Progenitor cell of endocrine pancreas (in vitro differentiated cells): ENCODE data around the gene ATRN. TPM values are rescaled to one million over a fixed set of nuclear protein-coding genes. Genes with fewer than 3 reads are reported as not detected.

Experiments used
- DNase-seq: peaks from one replicate; pipeline ENCODE4 v3.0.0; 2021; ENCODE audit warnings: low spot score; ENCODE audit not compliant: unreplicated experiment
- H3K27ac Mint-ChIP-seq: 2 replicates; pipeline ENCODE4 v1.8.0; 2021; ENCODE audit warnings: mild to moderate bottlenecking, moderate library complexity, mixed read lengths
- H3K27me3 Mint-ChIP-seq: 2 replicates; pipeline ENCODE4 v1.8.0; 2021; ENCODE audit warnings: mixed read lengths
- H3K36me3 Mint-ChIP-seq: 2 replicates; pipeline ENCODE4 v1.8.0; 2022; ENCODE audit warnings: mixed read lengths; ENCODE audit not compliant: insufficient read depth
- H3K4me1 Mint-ChIP-seq: 2 replicates; pipeline ENCODE4 v1.8.0; 2021; ENCODE audit warnings: low read depth, mixed read lengths
- H3K4me3 Mint-ChIP-seq: 2 replicates; pipeline ENCODE4 v1.8.0; 2021; ENCODE audit warnings: low read depth, mild to moderate bottlenecking, moderate library complexity, mixed read lengths
- H3K9me3 Mint-ChIP-seq: 2 replicates; pipeline ENCODE4 v1.8.0; 2021; ENCODE audit warnings: low read depth, mixed read lengths
- total RNA-seq: library from RNA; stranded (reverse); gene quantifications from 2 replicates; pipeline ENCODE4 v1.2.1, GENCODE V29; 2021
- TF ChIP-seq, protein P1 (sequence below): fragments of 200-600 bp; sonication (generic); IDR thresholded peaks from one replicate; pipeline ENCODE4 v1.5.0; 2021; ENCODE audit warnings: antibody characterized with exemption, mild to moderate bottlenecking; ENCODE audit not compliant: unreplicated experiment

ATRN gene
- total RNA-seq, 1 donor from 2014 or later = 54.5 TPM

DNA sequence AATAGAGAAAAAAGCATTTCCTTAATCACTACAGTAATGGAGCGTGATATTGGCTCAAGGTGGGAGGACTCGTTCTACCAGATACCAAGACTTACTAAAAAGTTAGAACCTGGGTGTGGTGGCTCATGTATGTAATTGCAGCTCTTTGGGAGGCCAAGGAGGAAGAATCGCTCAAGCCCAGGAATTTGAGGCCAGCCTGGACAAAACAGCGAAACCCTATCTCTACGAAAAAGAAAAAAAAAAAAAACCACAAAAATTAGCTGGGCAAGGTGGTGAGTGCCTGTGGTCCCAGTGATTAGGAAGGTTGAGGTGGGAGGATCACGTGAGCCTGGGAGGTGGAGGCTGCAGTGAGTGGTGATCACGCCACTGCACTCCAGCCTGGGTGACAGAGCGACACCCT is 24.0 kb upstream of the ATRN start:
- no peak overlapping the region for H3K4me3 Mint-ChIP-seq
- no peaks in the 10 kb centered on the region for H3K36me3 Mint-ChIP-seq
- H3K4me1 Mint-ChIP-seq = peaks cover 2% of the 10 kb centered on the region
- H3K9me3 Mint-ChIP-seq = no peaks in the 10 kb centered on the region
- no peaks in the 10 kb centered on the region for H3K27me3 Mint-ChIP-seq
- no peak for DNase-seq
- H3K27ac Mint-ChIP-seq = no peak overlapping the region
- TF ChIP-seq, protein P1, sequence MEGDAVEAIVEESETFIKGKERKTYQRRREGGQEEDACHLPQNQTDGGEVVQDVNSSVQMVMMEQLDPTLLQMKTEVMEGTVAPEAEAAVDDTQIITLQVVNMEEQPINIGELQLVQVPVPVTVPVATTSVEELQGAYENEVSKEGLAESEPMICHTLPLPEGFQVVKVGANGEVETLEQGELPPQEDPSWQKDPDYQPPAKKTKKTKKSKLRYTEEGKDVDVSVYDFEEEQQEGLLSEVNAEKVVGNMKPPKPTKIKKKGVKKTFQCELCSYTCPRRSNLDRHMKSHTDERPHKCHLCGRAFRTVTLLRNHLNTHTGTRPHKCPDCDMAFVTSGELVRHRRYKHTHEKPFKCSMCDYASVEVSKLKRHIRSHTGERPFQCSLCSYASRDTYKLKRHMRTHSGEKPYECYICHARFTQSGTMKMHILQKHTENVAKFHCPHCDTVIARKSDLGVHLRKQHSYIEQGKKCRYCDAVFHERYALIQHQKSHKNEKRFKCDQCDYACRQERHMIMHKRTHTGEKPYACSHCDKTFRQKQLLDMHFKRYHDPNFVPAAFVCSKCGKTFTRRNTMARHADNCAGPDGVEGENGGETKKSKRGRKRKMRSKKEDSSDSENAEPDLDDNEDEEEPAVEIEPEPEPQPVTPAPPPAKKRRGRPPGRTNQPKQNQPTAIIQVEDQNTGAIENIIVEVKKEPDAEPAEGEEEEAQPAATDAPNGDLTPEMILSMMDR = no peak

GRCh38 chr20:3447321-3447720 is 23.5 kb upstream of the ATRN start:
- Mint-ChIP-seq H3K27ac (no peak overlapping the region), H3K9me3 (no peaks in the 10 kb centered on the region), H3K36me3 (no peaks in the 10 kb centered on the region), H3K27me3 (no peaks in the 10 kb centered on the region), H3K4me3 (no peak overlapping the region), H3K4me1 (peaks cover 6% of the 10 kb centered on the region)
- TF ChIP-seq, protein P1 = no peak
- no peak for DNase-seq

DNA sequence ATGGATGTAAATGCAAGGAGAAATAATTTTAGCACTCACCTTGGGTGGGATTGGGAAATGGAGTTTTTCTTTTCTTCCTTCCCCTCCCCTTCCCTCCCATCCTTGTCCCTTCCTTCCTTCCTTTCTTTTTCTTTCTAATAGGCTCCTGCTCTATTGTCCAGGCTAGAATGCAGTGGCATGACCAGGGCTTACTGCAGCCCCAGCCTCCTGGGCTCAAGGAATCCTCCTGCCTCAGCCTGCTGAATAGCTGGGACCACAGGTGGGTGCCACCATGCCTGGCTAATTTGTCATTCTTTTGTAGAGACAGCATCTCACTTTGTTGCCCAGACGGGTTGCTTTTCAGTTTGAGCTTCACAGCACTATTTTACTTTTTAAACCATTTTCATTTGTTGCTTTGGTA is 21.5 kb upstream of the ATRN start:
- Mint-ChIP-seq H3K27ac (no peak overlapping the region), H3K4me1 (peaks cover 4% of the 10 kb centered on the region), H3K27me3 (no peaks in the 10 kb centered on the region), H3K9me3 (no peaks in the 10 kb centered on the region), H3K36me3 (no peaks in the 10 kb centered on the region), H3K4me3 (no peak overlapping the region)
- DNase-seq = no peak
- TF ChIP-seq, protein P1 = no peak

DNA sequence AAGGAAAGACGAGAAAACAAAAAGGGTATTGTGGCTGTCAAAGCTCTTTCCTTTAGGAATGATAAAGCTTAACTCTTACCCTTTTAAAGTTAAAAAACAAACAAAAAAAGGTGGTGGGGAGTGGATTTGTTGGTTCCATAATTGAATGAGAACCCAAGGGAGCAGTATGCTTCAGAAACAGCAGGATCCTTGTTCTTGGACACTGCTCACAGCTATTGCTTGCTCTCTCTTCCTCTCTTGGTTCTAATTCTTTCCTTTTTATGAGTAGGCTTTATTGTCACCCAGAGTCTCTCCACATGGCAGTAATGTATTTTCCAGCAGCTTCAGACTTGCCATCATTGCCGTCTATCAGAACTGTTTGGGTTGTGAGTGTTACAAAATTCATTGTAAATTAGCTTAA is 18.7 kb upstream of the ATRN start:
- Mint-ChIP-seq H3K4me1 (peaks cover 4% of the 10 kb centered on the region), H3K27ac (no peak overlapping the region), H3K9me3 (no peaks in the 10 kb centered on the region), H3K4me3 (no peak overlapping the region), H3K36me3 (no peaks in the 10 kb centered on the region), H3K27me3 (no peaks in the 10 kb centered on the region)
- TF ChIP-seq, protein P1 = no peak
- DNase-seq = no peak

- Mint-ChIP-seq H3K9me3 (no peaks in the 10 kb centered on the region), H3K27me3 (peaks cover 1% of the 10 kb centered on the region), H3K4me1 (peaks cover 4% of the 10 kb centered on the region), H3K36me3 (no peaks in the 10 kb centered on the region), H3K4me3 (no peak overlapping the region), H3K27ac (no peak overlapping the region)
- TF ChIP-seq, protein P1 = no peak
- DNase-seq = no peak
These were observed 18.1 kb upstream of the ATRN start for GRCh38 chr20:3452690-3453089.
